Testis (tissue), 2 donors: Measurements from ENCODE around the gene WDR33.

Source experiments
- POLR2A ChIP-seq: fragments of 450-650 bp; IDR thresholded peaks from one replicate; pipeline ENCODE4 v1.6.1; 2017; ENCODE audit warnings: antibody characterized with exemption, mild to moderate bottlenecking, moderate library complexity
- TF ChIP-seq, protein P1 (sequence below), 3 experiments: fragments of 450-650 bp in 2 of 3; fragments of 200-600 bp in 1 of 3; sonication (generic) in 1 of 3; IDR thresholded peaks; one replicate each; pipeline ENCODE4 v1.5.1; 2016 to 2019; ENCODE audit warnings: antibody characterized with exemption in 3 of 3, mild to moderate bottlenecking in 2 of 3, moderate library complexity in 1 of 3

GRCh38 chr2:127681288-127681804 is 129.6 kb downstream of the WDR33 start:
- TF ChIP-seq, protein P1, sequence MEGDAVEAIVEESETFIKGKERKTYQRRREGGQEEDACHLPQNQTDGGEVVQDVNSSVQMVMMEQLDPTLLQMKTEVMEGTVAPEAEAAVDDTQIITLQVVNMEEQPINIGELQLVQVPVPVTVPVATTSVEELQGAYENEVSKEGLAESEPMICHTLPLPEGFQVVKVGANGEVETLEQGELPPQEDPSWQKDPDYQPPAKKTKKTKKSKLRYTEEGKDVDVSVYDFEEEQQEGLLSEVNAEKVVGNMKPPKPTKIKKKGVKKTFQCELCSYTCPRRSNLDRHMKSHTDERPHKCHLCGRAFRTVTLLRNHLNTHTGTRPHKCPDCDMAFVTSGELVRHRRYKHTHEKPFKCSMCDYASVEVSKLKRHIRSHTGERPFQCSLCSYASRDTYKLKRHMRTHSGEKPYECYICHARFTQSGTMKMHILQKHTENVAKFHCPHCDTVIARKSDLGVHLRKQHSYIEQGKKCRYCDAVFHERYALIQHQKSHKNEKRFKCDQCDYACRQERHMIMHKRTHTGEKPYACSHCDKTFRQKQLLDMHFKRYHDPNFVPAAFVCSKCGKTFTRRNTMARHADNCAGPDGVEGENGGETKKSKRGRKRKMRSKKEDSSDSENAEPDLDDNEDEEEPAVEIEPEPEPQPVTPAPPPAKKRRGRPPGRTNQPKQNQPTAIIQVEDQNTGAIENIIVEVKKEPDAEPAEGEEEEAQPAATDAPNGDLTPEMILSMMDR (IDR thresholded peaks at IDR 0.05) = no peak
- TF ChIP-seq POLR2A = no peak
